ENCODE measurements around the gene SH3RF3.

SH3RF3 gene

GRCh38 chr2:109295781-109296117 is 166.7 kb downstream of the SH3RF3 start:
- H3K4me3 ChIP-seq (ENCODE audit: low read depth, low read length), result no peak overlapping the region
- no peak for TF ChIP-seq CTCF (IDR thresholded peaks at IDR 0.05; ENCODE audit: borderline replicate concordance, insufficient read depth, low read depth, low read length)

GRCh38 chr2:109297566-109298490 is 168.8 kb downstream of the SH3RF3 start:
- H3K4me3 ChIP-seq (ENCODE audit: low read depth, low read length), result no peak overlapping the region
- no peak for TF ChIP-seq CTCF (IDR thresholded peaks at IDR 0.05; ENCODE audit: borderline replicate concordance, insufficient read depth, low read depth, low read length)

- no peak overlapping the region for H3K4me3 ChIP-seq (ENCODE audit: low read depth, low read length)
- TF ChIP-seq CTCF (IDR thresholded peaks at IDR 0.05; ENCODE audit: borderline replicate concordance, insufficient read depth, low read depth, low read length), result no peak
Measured at GRCh38 chr2:109298851-109299250, 169.8 kb downstream of the SH3RF3 start.

- TF ChIP-seq CTCF (IDR thresholded peaks at IDR 0.05; ENCODE audit: borderline replicate concordance, insufficient read depth, low read depth, low read length), result no peak
- no peak overlapping the region for H3K4me3 ChIP-seq (ENCODE audit: low read depth, low read length)
Measured at GRCh38 chr2:109299536-109299935, 170.5 kb downstream of the SH3RF3 start.

GRCh38 chr2:109300582-109300981 is 171.6 kb downstream of the SH3RF3 start:
- TF ChIP-seq CTCF (IDR thresholded peaks at IDR 0.05; ENCODE audit: borderline replicate concordance, insufficient read depth, low read depth, low read length), result no peak
- no peak overlapping the region for H3K4me3 ChIP-seq (ENCODE audit: low read depth, low read length)

GRCh38 chr2:109301746-109302145 is 172.7 kb downstream of the SH3RF3 start:
- no peak for TF ChIP-seq CTCF (IDR thresholded peaks at IDR 0.05; ENCODE audit: borderline replicate concordance, insufficient read depth, low read depth, low read length)
- no peak overlapping the region for H3K4me3 ChIP-seq (ENCODE audit: low read depth, low read length)

GRCh38 chr2:109302319-109302718 is 173.3 kb downstream of the SH3RF3 start:
- H3K4me3 ChIP-seq (ENCODE audit: low read depth, low read length), result no peak overlapping the region
- TF ChIP-seq CTCF (IDR thresholded peaks at IDR 0.05; ENCODE audit: borderline replicate concordance, insufficient read depth, low read depth, low read length), result no peak
